ENCODE results near the gene DOCK1.

Gene DOCK1

DNA sequence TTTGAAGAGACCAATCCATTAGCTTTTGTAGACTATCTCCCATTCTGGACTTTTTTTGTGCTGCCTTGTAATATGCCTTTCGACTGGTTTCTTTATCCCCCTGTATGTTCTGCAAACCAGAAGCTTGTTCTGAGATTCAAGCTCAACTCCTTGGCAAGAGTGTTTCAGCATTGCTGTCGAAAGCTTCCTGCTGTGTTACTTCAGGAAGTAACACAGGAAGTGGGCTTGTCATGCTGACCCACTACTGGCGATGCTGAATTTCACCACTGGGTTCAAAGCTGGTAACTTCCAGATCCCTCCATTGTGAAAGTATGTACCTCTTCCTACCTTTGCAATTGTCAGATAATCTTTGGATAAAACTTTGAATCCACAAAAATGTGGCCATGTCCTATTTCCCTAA lies 349.0 kb downstream of the DOCK1 start:
- Histone ChIP-seq H3K79me2 (ENCODE audit: insufficient read depth, low read depth) (no peaks in the 10 kb centered on the region), H2AFZ (ENCODE audit: low read depth) (no peak overlapping the region), H4K20me1 (ENCODE audit: insufficient read depth) (no peaks in the 10 kb centered on the region), H3K9ac (no peak overlapping the region), H3K4me2 (no peak overlapping the region), H3K4me3 (IDR thresholded peaks at IDR 0.05; ENCODE audit: insufficient read depth, low read depth, low read length) (no peak overlapping the region), H3K36me3 (ENCODE audit: insufficient read depth) (no peaks in the 10 kb centered on the region), H3K4me1 (ENCODE audit: low read depth, poor library complexity, severe bottlenecking) (no peaks in the 10 kb centered on the region), H3K27ac (no peak overlapping the region), H3K27me3 (ENCODE audit: insufficient read depth, low read depth) (no peaks in the 10 kb centered on the region)
- TF ChIP-seq, protein P1, sequence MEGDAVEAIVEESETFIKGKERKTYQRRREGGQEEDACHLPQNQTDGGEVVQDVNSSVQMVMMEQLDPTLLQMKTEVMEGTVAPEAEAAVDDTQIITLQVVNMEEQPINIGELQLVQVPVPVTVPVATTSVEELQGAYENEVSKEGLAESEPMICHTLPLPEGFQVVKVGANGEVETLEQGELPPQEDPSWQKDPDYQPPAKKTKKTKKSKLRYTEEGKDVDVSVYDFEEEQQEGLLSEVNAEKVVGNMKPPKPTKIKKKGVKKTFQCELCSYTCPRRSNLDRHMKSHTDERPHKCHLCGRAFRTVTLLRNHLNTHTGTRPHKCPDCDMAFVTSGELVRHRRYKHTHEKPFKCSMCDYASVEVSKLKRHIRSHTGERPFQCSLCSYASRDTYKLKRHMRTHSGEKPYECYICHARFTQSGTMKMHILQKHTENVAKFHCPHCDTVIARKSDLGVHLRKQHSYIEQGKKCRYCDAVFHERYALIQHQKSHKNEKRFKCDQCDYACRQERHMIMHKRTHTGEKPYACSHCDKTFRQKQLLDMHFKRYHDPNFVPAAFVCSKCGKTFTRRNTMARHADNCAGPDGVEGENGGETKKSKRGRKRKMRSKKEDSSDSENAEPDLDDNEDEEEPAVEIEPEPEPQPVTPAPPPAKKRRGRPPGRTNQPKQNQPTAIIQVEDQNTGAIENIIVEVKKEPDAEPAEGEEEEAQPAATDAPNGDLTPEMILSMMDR (conservative IDR thresholded peaks at IDR 0.05; ENCODE audit: low read depth, low read length): no peak

DNA sequence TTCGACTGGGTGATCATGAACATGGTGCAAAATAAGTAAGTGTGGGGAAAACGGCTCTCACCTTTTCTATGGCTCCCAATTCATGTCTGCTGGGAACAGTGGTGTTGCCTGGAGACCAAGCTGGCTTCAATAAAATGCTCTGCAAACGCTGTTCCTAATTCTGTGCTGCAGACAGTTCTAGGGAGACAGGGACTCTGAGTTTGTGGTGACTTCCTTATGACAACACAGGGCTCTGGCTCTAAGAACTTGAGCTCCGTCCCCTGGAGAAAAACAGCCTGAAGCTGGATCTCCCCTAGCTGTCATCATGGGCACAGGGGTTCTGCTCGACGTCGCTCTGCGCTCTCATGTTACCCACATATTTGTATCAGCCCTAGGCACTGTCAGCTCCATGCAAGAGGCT lies 352.2 kb downstream of the DOCK1 start:
- H3K4me2 ChIP-seq: no peak overlapping the region
- TF ChIP-seq, protein P1 (conservative IDR thresholded peaks at IDR 0.05; ENCODE audit: low read depth, low read length): no peak
- no peak overlapping the region for H3K4me3 ChIP-seq (IDR thresholded peaks at IDR 0.05; ENCODE audit: insufficient read depth, low read depth, low read length)
- no peak overlapping the region for H2AFZ ChIP-seq (ENCODE audit: low read depth)
- no peaks in the 10 kb centered on the region for H4K20me1 ChIP-seq (ENCODE audit: insufficient read depth)
- H3K79me2 ChIP-seq (ENCODE audit: insufficient read depth, low read depth): no peaks in the 10 kb centered on the region
- H3K4me1 ChIP-seq (ENCODE audit: low read depth, poor library complexity, severe bottlenecking): no peaks in the 10 kb centered on the region
- no peaks in the 10 kb centered on the region for H3K36me3 ChIP-seq (ENCODE audit: insufficient read depth)
- no peak overlapping the region for H3K27ac ChIP-seq
- no peak overlapping the region for H3K9ac ChIP-seq
- H3K27me3 ChIP-seq (ENCODE audit: insufficient read depth, low read depth): no peaks in the 10 kb centered on the region

DNA sequence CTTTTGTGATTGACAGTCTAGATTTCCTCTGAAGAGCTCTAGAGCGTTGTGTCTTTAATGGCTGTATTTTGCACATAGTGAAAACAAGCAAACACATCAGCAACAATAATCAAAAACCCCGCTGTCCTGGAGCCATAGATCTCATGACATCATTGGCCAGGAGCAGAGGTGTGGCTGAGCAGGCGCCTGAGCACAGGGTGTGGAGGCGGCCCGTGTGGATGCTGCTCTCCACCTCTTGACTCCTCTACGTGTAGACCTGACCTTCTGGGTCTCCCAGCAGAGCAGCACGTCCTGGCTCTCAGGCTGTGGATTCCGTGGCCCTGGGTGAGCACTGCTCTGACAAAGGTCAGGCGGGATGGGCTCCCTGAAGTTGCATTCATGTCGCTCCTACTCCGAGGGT lies 354.1 kb downstream of the DOCK1 start:
- Histone ChIP-seq H2AFZ (ENCODE audit: low read depth) (no peak overlapping the region), H3K79me2 (ENCODE audit: insufficient read depth, low read depth) (no peaks in the 10 kb centered on the region), H4K20me1 (ENCODE audit: insufficient read depth) (no peaks in the 10 kb centered on the region), H3K4me3 (IDR thresholded peaks at IDR 0.05; ENCODE audit: insufficient read depth, low read depth, low read length) (no peak overlapping the region), H3K36me3 (ENCODE audit: insufficient read depth) (no peaks in the 10 kb centered on the region), H3K4me2 (no peak overlapping the region), H3K27me3 (ENCODE audit: insufficient read depth, low read depth) (no peaks in the 10 kb centered on the region), H3K4me1 (ENCODE audit: low read depth, poor library complexity, severe bottlenecking) (no peaks in the 10 kb centered on the region), H3K27ac (no peak overlapping the region), H3K9ac (no peak overlapping the region)
- TF ChIP-seq, protein P1 (conservative IDR thresholded peaks at IDR 0.05; ENCODE audit: low read depth, low read length): no peak

DNA sequence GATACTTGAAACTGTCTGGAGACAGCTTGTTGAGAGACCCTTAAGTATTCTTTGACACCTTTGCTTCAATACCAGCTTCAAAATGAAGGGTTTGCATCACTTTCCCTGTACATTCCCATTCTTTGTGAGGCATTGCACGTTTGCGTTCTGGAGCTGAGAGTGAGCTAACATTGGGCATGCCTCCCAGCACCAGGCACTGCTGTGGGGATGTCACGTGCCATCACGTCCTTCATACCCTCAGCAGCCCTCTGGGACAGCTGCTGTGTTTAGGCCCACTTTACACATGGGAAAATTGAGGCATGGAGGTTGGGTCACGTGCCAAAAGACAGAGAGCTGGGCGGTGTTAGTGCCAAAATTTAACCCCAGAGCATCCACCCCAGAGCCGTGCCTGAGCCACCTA lies 357.4 kb downstream of the DOCK1 start:
- no peaks in the 10 kb centered on the region for H3K79me2 ChIP-seq (ENCODE audit: insufficient read depth, low read depth)
- no peaks in the 10 kb centered on the region for H3K36me3 ChIP-seq (ENCODE audit: insufficient read depth)
- no peak overlapping the region for H3K4me3 ChIP-seq (IDR thresholded peaks at IDR 0.05; ENCODE audit: insufficient read depth, low read depth, low read length)
- no peaks in the 10 kb centered on the region for H4K20me1 ChIP-seq (ENCODE audit: insufficient read depth)
- no peak overlapping the region for H2AFZ ChIP-seq (ENCODE audit: low read depth)
- no peak overlapping the region for H3K4me2 ChIP-seq
- TF ChIP-seq, protein P1 (conservative IDR thresholded peaks at IDR 0.05; ENCODE audit: low read depth, low read length): no peak
- H3K9ac ChIP-seq: no peak overlapping the region
- H3K4me1 ChIP-seq (ENCODE audit: low read depth, poor library complexity, severe bottlenecking): no peaks in the 10 kb centered on the region
- no peak overlapping the region for H3K27ac ChIP-seq
- H3K27me3 ChIP-seq (ENCODE audit: insufficient read depth, low read depth): no peaks in the 10 kb centered on the region

DNA sequence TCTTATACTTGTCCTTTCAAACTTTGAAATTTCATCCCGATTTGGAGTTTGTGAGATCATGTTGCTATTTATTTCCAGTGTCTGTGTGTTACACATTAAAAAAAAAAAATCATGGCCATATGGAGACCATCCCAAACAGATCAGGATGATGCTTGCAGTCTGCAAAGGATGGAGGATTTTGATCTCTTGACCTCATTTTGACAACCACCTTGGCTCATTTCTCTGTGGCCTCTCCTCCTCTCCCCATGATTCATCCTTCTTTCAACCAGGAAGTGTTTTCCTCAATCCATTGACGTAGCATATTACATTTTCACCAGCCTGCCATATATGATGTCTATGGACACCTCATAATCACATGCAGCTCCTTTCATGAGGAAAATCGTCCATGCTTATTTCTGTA lies 360.1 kb downstream of the DOCK1 start:
- Histone ChIP-seq H2AFZ (ENCODE audit: low read depth) (no peak overlapping the region), H3K4me2 (no peak overlapping the region), H3K79me2 (ENCODE audit: insufficient read depth, low read depth) (no peaks in the 10 kb centered on the region), H3K27me3 (ENCODE audit: insufficient read depth, low read depth) (no peaks in the 10 kb centered on the region), H3K4me1 (ENCODE audit: low read depth, poor library complexity, severe bottlenecking) (no peaks in the 10 kb centered on the region), H3K4me3 (IDR thresholded peaks at IDR 0.05; ENCODE audit: insufficient read depth, low read depth, low read length) (no peak overlapping the region), H4K20me1 (ENCODE audit: insufficient read depth) (no peaks in the 10 kb centered on the region), H3K9ac (no peak overlapping the region), H3K27ac (no peak overlapping the region), H3K36me3 (ENCODE audit: insufficient read depth) (no peaks in the 10 kb centered on the region)
- TF ChIP-seq, protein P1 (conservative IDR thresholded peaks at IDR 0.05; ENCODE audit: low read depth, low read length): no peak

Measured in KMS-11 (cell line).